GM21367 (cell line): Measurements from ENCODE around the gene OR5M3.

Experiments used
- ATAC-seq: cut with Tn5 transposase; IDR thresholded peaks from one replicate; pipeline ENCODE4 v1.9.1; 2021; ENCODE audit not compliant: unreplicated experiment

OR5M3 gene

GRCh38 chr11:56473252-56473651 is at the start of gene OR5M3:
Gene OR5M3, minus strand, starts transcription at chr11:56473352. Its CDS starts 2,855 bp downstream, at chr11:56470497.
- ATAC-seq: no peak

- no peak for ATAC-seq
Observed at GRCh38 chr11:56522008-56522407, 48.9 kb upstream of the OR5M3 start.

- ATAC-seq: no peak
Observed at GRCh38 chr11:56513280-56513679, 40.1 kb upstream of the OR5M3 start.

- no peak for ATAC-seq
Observed at GRCh38 chr11:56509439-56509838, 36.3 kb upstream of the OR5M3 start.

GRCh38 chr11:56497010-56497409 is 23.9 kb upstream of the OR5M3 start:
- ATAC-seq: no peak

GRCh38 chr11:56495117-56495516 is 22.0 kb upstream of the OR5M3 start:
- no peak for ATAC-seq

- ATAC-seq: no peak
Observed at GRCh38 chr11:56491270-56491669, 18.1 kb upstream of the OR5M3 start, which contains the start of gene OR5M8. Gene OR5M8, minus strand, starts transcription at chr11:56491370. Its CDS starts 0 bp downstream, at chr11:56491370.

GRCh38 chr11:56486801-56487200 is 13.6 kb upstream of the OR5M3 start:
- ATAC-seq: no peak

- no peak for ATAC-seq
Observed at GRCh38 chr11:56474729-56475235, 1.6 kb upstream of the OR5M3 start.

- no peak for ATAC-seq
Observed at GRCh38 chr11:56457076-56457475, 16.1 kb downstream of the OR5M3 start.

GRCh38 chr11:56453521-56453920 is 19.6 kb downstream of the OR5M3 start:
- no peak for ATAC-seq
